ENCODE results near the gene KLHL6.

- TF ChIP-seq EP300 (IDR thresholded peaks at IDR 0.05), result no peak
- no peak for TF ChIP-seq CTCF (IDR thresholded peaks at IDR 0.05)
Observed at GRCh38 chr3:183448369-183449128, 107.0 kb downstream of the KLHL6 start.

All from tibial nerve (tissue), 4 donors.